Left colon (tissue), 2 donors: ENCODE data around the gene PTPRCAP. TPM values are rescaled to one million over a fixed set of nuclear protein-coding genes. Genes with fewer than 3 reads are reported as not detected.
A peak's percentile ranks its signal among the peaks of the same experiment; 100 is the strongest.

Experiments used
- ATAC-seq: fragments of 200-7000 bp; cut with Tn5 transposase; one replicate; pipeline ENCODE4 v1.9.1; 2020; ENCODE audit warnings: mild to moderate bottlenecking, moderate library complexity
- DNase-seq, 2 donors: peaks; one replicate each; pipeline ENCODE4 v3.0.0-alpha.2; 2020
- intact Hi-C, 2 donors: fragments of 100-400 bp; cut with DNase I in 1 of 2; cut with micrococcal nuclease in 1 of 2; formaldehyde crosslinking; loops; one replicate each; pipeline versions ENCODE4 v1.11.2 to v1.14.0; 2022; cut with DNase I, micrococcal nuclease
- total RNA-seq, 2 donors: library from RNA; stranded (reverse); fragmentation: NEBNext Ultra II Directional; extraction: Animal tissue kit (Norgen Biotek cat#: 25700); gene quantifications; one replicate each; pipeline ENCODE4 v1.2.1, GENCODE V29; 2021
- donor health status: DM: no; HTN: no; CAD: no.
- donor health status: DM: yes; HTN: yes; CAD: no.

Gene PTPRCAP
- total RNA-seq, 2 donors from 2014 or later: 7.1 to 11.2 TPM

- DNase-seq (no peak), ATAC-seq (no peak)
- intact Hi-C loops: no loop called here
Measured at GRCh38 chr11:67448220-67448609, 10.7 kb upstream of the PTPRCAP start.

- ATAC-seq (no peak), DNase-seq (no peak)
- intact Hi-C loops: no loop called here
Measured at GRCh38 chr11:67445515-67445914, 8.0 kb upstream of the PTPRCAP start.

DNA sequence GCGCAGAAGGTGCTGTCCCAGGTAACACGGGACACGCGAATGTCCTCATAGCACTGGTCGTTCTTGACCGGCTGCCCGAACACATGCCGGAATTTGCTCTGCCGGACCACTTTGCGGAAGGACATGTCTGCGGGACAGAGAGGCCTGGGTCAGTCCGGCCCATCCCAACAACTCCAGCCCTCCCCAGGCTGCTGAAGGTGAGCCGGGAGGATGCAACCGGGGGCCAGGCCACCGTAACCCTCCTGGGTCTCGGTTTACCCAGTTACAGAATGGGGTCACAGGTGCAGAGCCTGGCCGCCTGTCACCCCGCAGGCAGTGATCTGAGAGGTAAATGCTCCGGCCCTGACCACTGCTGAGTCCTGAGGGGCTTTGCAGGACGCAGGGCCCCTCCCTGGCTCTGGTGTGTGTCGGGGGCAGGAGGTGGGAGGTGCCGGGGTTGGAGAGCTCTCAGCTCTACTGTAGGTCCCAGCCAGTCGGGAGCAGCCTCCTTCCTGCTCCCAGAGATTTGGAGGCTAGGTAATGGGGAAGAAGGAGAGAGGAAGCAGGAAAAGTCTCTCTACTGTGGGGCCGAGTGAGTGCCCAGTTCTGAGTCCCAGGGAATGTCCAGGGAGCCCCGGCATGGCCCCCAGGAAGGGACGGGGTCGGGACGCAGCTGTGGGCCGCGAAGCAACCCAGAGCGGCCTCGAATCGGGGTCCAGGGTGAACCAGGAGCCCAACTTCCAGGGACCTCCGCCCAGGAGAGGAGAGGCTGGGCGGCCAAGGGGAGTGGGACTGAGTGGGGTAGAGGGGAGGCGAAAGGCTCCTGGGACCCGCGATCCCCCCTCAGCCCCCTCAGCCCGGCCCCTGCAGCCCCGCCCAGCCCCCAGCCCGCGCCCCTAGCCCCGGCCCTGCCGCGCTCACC, 5.3 kb upstream of the PTPRCAP start:
- ATAC-seq (peak; percentile 29), DNase-seq (no peak)
- intact Hi-C loops: no loop called here

DNA sequence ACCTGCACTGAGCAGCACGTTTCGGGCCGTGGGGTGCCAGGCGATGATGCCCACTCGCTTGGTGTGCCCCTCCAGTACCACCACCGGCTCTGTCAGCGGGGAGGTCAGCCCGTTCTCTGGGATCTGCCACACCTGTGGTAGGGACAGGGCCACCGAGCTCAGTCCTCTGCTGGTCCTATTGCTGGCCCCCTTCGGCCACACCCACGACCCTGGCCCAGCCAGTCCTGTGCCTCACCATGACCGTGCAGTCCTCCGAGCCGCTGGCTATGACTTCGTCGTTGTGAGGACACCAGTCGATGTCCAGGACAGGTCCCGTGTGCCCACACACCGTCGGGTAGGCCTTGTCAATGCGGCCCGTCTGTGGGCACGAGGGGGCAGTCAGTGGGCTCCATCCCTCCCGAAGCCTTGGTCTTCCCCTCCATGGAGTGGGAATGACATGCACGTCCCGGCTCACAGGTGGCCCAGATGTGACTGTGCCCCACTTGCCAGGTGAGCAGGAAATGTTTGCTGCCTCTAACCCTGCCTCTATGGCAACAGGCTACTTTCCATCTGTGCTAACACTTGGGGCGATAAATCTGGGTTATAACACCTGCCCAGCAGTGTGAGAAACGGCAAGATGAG, 4.4 kb upstream of the PTPRCAP start:
- no peak for DNase-seq
- no peak for ATAC-seq

GRCh38 chr11:67441098-67441563, 3.6 kb upstream of the PTPRCAP start:
- DNase-seq (no peak), ATAC-seq (no peak)
- intact Hi-C loops: no loop called here

More for the DNA sequence above, 4.4 kb upstream of the PTPRCAP start:
- intact Hi-C loops: no loop called here

DNA sequence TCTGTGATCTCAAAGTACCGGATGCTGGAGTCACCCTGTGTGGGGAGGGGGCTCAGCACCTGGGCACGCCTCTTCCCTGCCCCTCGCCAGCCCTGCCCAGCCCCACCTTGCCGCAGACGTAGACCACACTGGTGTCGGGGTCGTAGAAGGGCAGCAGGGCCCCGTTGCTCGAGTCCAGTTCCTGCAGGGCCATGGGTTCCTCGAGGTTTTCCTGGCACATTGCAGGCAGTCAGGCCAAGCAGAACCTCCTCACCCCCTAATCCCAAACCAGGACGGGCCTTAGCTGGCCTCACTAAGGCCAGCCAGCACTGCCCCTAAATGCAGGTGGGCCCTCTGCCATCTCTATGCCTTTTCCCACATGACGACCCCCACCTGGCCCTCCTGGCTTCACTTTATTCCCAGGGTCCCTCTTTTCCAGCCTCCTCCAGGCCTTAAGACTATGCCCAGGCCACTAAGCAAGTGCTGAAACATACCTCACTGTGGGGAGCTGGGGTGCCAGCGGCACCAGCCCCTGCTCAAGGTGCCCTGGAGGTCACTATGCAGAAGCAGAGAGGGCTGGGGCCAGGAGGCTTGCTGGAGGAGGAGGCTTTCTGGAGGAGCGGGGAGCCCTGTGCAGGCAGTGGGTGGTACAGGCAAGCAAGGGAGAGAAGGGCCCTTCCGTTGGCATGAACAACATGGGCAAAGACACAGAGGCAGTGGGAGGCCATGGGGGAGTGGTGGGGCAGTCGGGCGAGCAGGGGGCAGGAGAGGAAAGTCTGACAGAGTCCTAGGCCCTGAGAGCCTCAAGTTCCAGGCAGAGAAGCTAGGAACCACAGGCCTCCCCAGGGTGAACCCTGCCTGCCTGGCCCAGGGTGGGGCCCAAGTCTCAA, 3.0 kb upstream of the PTPRCAP start:
- intact Hi-C loops: no loop called here
- no peak for DNase-seq
- ATAC-seq: no peak

DNA sequence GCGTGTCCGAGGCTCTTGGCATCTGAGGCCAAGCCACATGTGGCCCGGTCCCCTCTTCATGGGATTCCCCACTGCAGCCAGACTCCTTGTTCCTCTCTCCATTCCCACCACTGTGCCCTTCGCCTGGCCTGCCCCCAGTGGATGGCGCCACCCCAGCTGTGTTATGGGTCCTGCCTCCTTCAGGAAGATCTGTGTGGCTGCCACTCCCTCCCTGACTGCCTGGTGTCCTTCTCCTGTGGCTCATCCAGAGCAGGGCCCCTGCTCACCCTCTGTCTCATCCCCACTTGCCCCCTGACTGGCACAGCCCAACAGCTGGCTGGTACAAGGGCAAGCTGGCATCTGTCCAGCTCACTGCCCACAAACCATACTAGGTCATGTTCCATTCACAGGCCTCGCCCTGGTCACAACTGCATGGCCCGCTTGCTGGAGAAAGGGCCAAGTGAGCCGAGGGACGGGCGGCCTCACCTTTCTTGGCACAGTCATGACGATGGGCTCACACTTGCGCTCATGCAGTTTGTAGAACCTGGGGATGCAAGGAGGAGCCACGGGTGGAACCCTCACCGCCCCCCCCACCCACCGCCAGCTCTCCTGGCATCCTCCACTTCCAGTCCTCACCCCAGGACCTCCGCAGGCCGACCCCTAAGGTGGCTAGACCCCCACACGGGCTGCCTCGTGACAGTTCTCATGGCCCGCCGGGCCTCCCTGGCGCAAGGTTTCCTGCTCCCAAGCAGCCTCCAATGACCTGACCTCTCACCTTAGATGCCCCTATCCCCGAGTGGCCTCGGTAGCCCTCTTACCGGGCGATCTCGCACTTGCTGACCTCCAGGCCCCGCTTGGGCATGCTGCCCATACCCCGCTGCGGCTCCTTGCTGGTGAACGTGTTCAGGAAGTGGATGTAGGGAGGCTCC, 2.1 kb upstream of the PTPRCAP start:
- intact Hi-C loops: no loop called here
- DNase-seq (no peak), ATAC-seq (peak; percentile 19)

GRCh38 chr11:67438158-67438902, 848 bp upstream of the PTPRCAP start:
- intact Hi-C loops: no loop called here
- ATAC-seq: no peak
- peak in 1 of 2 donors; percentile 67 for DNase-seq

- intact Hi-C loops: no loop called here
- ATAC-seq (no peak), DNase-seq (no peak)
Measured at GRCh38 chr11:67437809-67438157, 301 bp upstream of the PTPRCAP start.

DNA sequence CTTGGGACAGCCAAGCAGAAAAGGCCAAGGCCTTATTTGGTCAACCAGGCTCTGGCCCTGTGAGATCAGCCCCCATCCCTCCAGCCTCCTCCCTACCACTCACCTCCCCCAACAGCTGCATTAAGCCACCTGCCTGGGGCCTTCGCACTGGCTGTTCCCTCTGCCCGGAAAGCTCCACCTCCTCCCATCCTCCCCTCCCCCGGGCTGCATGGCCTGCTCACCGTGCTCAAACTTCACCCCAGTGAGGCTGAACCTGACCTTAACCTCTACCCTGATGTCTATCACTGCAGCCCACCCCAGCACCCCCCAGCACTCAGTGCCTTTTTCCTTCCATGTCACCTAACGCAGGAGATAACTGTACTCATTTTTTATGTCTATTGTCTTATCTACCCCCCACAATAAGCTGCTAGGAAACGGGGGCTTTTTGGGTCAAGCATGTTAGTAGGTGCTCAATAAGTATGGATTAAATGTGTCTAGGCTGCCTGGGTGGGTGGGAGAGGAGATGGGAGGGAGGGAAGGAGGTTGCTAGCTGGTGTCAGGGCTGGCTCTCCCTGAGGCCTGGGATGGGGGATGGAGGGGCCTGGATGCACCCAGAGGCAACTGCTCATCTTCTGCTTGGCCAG, 912 bp downstream of the PTPRCAP start:
- ATAC-seq: peak; percentile 24
- DNase-seq: peak; percentile 66 to 76
- intact Hi-C loops: no loop called here

- intact Hi-C loops: no loop called here
- DNase-seq (no peak), ATAC-seq (peak; percentile 1)
Measured at GRCh38 chr11:67435727-67436458, 1.6 kb downstream of the PTPRCAP start.

- ATAC-seq (no peak), DNase-seq (no peak)
- intact Hi-C loops: no loop called here
Measured at GRCh38 chr11:67435031-67435726, 2.3 kb downstream of the PTPRCAP start.

DNA sequence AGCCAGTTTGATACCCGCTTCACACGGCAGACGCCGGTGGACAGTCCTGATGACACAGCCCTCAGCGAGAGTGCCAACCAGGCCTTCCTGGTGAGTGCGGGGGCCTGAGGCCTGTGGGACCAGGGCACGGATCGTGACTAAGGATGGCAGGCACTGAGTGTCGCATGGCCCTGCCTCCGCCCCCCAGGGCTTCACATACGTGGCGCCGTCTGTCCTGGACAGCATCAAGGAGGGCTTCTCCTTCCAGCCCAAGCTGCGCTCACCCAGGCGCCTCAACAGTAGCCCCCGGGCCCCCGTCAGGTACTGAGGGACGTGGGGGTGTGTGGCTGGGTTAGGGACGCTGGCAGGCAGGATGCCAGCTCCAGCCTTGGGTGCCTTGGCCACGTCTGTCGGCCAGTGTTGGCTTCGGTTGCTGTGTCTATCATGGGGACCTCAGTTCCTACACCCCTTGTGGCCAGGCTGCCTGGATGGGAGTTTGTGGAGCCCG, 3.0 kb downstream of the PTPRCAP start:
- ATAC-seq (no peak), DNase-seq (no peak)
- intact Hi-C loops: no loop called here

- intact Hi-C loops: no loop called here
- ATAC-seq (no peak), DNase-seq (no peak)
Measured at GRCh38 chr11:67433536-67434394, 3.7 kb downstream of the PTPRCAP start.
